ENCODE measurements around the gene NBAS. TPM values are rescaled to one million over a fixed set of nuclear protein-coding genes. Genes with fewer than 3 reads are reported as not detected.

NBAS gene
- total and polyA plus RNA-seq, 9 of the 15 experiments (the other 6 are each of a cell fraction or from before 2014, with no cell fraction given): 15.3 to 94.4 (median 69.9) TPM

DNA sequence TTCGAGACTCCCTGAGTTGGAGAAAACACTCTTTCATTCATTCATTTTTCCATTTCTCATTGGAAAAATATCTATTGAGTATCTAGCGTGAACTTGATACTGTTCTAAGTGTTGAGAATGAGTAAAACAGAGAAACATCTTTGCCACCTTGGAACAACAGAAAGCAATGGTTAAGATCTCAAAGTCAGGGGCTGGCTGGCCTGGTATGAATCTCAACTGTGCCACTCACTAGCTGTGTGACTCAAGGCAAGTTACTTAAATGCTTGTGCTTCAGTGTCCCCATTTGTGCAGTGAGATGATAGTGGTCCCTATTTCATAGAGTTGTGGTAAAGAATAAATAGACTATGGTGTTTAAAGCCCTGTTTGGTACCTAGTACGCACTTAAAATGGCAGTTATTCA lies 415.2 kb downstream of the NBAS start:
- Histone ChIP-seq H3K4me1 (replicated peaks in 1 of 2; ENCODE audit: control insufficient read depth in 2 of 2, insufficient read depth in 2 of 2, low read length in 2 of 2) (no peaks in the 10 kb centered on the region; a peak in 1 of 5 replicates), H3K79me2 (ENCODE audit: control insufficient read depth, insufficient read depth, low read length) (no peaks in the 10 kb centered on the region), H2AFZ (ENCODE audit: low read depth, low read length) (no peak overlapping the region), H3K27me3 (ENCODE audit: control insufficient read depth in 2 of 2, insufficient read depth in 2 of 2, low read length in 2 of 2) (peaks cover 0 to 27% of the 10 kb centered on the region in 2 experiments; a peak in 2 of 5 replicates), H3K9me1 (ENCODE audit: control insufficient read depth, insufficient read depth, low read length) (no peaks in the 10 kb centered on the region), H3K9me3 (replicated peaks; ENCODE audit: control insufficient read depth, insufficient read depth, low read depth, low read length) (no peaks in the 10 kb centered on the region), H4K20me1 (replicated peaks; ENCODE audit: control insufficient read depth, insufficient read depth, low read length) (no peaks in the 10 kb centered on the region), H3K9ac (ENCODE audit: insufficient read depth in 1 of 2, low read depth in 2 of 2, low read length in 2 of 2) (no peak overlapping the region), H3K4me2 (ENCODE audit: insufficient read depth, low read length) (no peak overlapping the region), H3K4me3 (no peak overlapping the region), H3K36me3 (ENCODE audit: control insufficient read depth, insufficient read depth, low read length) (no peaks in the 10 kb centered on the region), H3K27ac (ENCODE audit: extremely low read depth, low read depth, low read length) (no peak overlapping the region)
- TF ChIP-seq ZNF12 (CRISPR knock-in tag; IDR thresholded peaks at IDR 0.05) (no peak), ARHGAP35 (IDR thresholded peaks at IDR 0.05; ENCODE audit: partially characterized antibody) (no peak), TEAD2 (tag; IDR thresholded peaks at IDR 0.05) (no peak), FOXJ2 (tag; IDR thresholded peaks at IDR 0.05) (no peak), MYC (IDR thresholded peaks at IDR 0.05; ENCODE audit: low read depth, low read length) (no peak), MYC (CRISPR knock-in tag; IDR thresholded peaks at IDR 0.05; ENCODE audit: borderline replicate concordance, low read depth) (no peak), TCF3 (CRISPR knock-in tag; IDR thresholded peaks at IDR 0.05) (no peak), NFE2L1 (tag; IDR thresholded peaks at IDR 0.05; ENCODE audit: borderline replicate concordance, low read depth) (no peak), XRCC4 (IDR thresholded peaks at IDR 0.05; ENCODE audit: extremely low read depth, insufficient read depth, insufficient read length) (no peak), GABPA (tag; conservative IDR thresholded peaks at IDR 0.05; ENCODE audit: low read depth) (no peak), SOX6 (IDR thresholded peaks at IDR 0.05) (no peak)
- TF ChIP-seq, protein P1, sequence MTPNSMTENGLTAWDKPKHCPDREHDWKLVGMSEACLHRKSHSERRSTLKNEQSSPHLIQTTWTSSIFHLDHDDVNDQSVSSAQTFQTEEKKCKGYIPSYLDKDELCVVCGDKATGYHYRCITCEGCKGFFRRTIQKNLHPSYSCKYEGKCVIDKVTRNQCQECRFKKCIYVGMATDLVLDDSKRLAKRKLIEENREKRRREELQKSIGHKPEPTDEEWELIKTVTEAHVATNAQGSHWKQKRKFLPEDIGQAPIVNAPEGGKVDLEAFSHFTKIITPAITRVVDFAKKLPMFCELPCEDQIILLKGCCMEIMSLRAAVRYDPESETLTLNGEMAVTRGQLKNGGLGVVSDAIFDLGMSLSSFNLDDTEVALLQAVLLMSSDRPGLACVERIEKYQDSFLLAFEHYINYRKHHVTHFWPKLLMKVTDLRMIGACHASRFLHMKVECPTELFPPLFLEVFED (CRISPR knock-in tag; conservative IDR thresholded peaks at IDR 0.05): no peak
- TF ChIP-seq, protein P2, sequence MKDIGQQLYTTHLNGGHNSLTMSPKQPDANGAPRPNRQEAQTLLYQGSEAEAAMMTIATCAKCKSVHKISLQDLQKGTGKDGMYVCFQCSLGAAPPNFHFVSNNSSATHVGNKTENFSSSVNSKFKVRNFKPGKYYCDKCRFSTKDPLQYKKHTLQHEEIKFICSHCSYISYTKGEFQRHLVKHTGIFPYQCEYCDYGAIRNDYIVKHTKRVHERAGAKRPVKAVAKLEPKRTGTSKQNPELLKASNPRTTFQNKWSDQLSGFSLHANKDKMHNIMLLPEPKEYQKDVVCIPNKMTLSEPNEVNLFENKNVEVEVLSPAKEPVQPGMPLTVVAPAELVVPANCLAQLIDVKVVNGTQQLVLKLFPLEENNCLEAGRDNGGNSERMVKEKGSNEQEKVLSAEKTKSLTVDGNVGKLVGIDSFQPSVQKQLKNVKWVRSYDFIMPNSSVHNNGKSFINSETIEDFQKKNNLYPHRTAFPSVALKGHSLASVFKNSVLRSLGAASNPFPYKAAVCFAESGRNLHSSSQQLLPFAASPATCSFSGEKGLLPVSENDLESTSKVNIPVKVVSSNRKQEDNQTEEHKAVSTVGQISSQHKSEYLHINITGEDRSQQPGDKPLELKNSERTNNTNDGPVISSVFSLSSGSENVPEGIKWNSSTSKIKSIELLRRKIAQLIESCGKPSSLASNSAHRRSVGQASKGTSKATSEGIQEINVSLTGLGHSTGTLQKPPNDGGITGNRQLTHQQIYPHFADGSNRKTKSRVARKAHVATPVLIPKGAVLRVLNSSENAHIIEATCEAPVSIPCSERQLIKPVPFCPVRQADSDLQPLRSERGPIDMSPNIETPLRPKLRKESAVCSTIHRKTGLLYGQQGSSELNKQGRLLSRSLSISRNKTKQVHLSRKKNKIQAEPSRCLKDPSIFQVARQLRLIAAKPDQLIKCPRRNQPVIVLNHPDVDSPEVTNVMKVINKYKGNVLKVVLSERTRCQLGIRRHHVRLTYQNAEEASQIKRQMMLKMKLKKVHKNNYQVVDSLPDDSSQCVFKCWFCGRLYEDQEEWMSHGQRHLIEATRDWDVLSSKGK (CRISPR knock-in tag; IDR thresholded peaks at IDR 0.05): no peak
- no peak for ATAC-seq
- ChIA-PET CTCF (ENCODE audit: low intra/inter-chr PET ratio) (no interaction called here), POLR2A (no interaction called here)
- FAIRE-seq: no peak
- DNase-seq (ENCODE audit: extremely low read depth in 1 of 4, low spot score in 3 of 4): no peak
- BruUV-seq (replicated peaks): no TSS peak
- 0% methylated on average over 3 of the region's 3 CpGs for WGBS (ENCODE audit: insufficient coverage, low coverage, missing lambda C conversion rate)
- in situ Hi-C loops (cut with MboI): no loop called here
- intact Hi-C loops (cut with micrococcal nuclease): no loop called here

Data from K562 (cell line).